SK-N-SH treated with all-trans-retinoic acid at 6 μM for 48 hours (cell line): ENCODE results near the gene EFL1.
"Not testable (repeated sequence)": the region's sequence is repeated elsewhere in the genome, so short reads cannot be mapped to it uniquely, and the experiment has no call there.

Experiments used
- ATAC-seq: fragments of 200-7000 bp; cut with Tn5 transposase; 3 replicates; pipeline ENCODE4 v1.9.1; 2020; ENCODE audit warnings: mild to moderate bottlenecking, moderate library complexity
- ARNTL ChIP-seq: fragments of 450-650 bp; formaldehyde crosslinking; IDR thresholded peaks from 2 replicates; pipeline ENCODE4 v1.5.0; 2020; ENCODE audit warnings: low read depth, mild to moderate bottlenecking, moderate library complexity, borderline replicate concordance
- BACH2 ChIP-seq: fragments of 250-450 bp; sonication (Bioruptor Pico); IDR thresholded peaks from 2 replicates; pipeline ENCODE4 v1.9.0; 2021; ENCODE audit warnings: mild to moderate bottlenecking, borderline replicate concordance
- CSDC2 ChIP-seq: fragments of 250-450 bp; sonication (Bioruptor Pico); IDR thresholded peaks from 2 replicates; pipeline ENCODE4 v1.5.0; 2020; ENCODE audit warnings: mild to moderate bottlenecking, moderate library complexity
- SNAI2 ChIP-seq: fragments of 250-450 bp; sonication (Bioruptor Pico); IDR thresholded peaks from 2 replicates; pipeline ENCODE4 v1.5.0; 2020; ENCODE audit warnings: mild to moderate bottlenecking, moderate library complexity
- TCF4 ChIP-seq: fragments of 250-450 bp; sonication (Bioruptor Pico); IDR thresholded peaks from 2 replicates; pipeline ENCODE4 v1.8.0; 2021; ENCODE audit warnings: mild to moderate bottlenecking, moderate library complexity, borderline replicate concordance
- ZC3H10 ChIP-seq: fragments of 250-450 bp; sonication (Bioruptor Pico); IDR thresholded peaks from 2 replicates; pipeline ENCODE4 v1.5.1; 2021; ENCODE audit warnings: mild to moderate bottlenecking, moderate library complexity
- ZNF565 ChIP-seq: fragments of 450-650 bp; formaldehyde crosslinking; conservative IDR thresholded peaks from 2 replicates; pipeline ENCODE4 v1.5.0; 2020; ENCODE audit warnings: low read depth, mild to moderate bottlenecking, moderate library complexity
- ZNF70 ChIP-seq: fragments of 450-650 bp; formaldehyde crosslinking; IDR thresholded peaks from 2 replicates; pipeline ENCODE4 v1.5.0; 2020; ENCODE audit warnings: mild to moderate bottlenecking, moderate library complexity
- TF ChIP-seq, protein P1 (sequence below): fragments of 250-450 bp; sonication (Bioruptor Pico); IDR thresholded peaks from 2 replicates; pipeline ENCODE4 v1.5.1; 2020; ENCODE audit warnings: low read depth, mild to moderate bottlenecking, moderate library complexity
- TF ChIP-seq, protein P2 (sequence below): fragments of 250-450 bp; sonication (Bioruptor Pico); IDR thresholded peaks from 2 replicates; pipeline ENCODE4 v1.8.0; 2020; ENCODE audit warnings: mild to moderate bottlenecking, moderate library complexity, borderline replicate concordance
- TF ChIP-seq, protein P3 (sequence below): fragments of 250-450 bp; sonication (Bioruptor Pico); IDR thresholded peaks from 2 replicates; pipeline ENCODE4 v1.5.0; 2020; ENCODE audit warnings: mild to moderate bottlenecking, moderate library complexity

The EFL1 gene

DNA sequence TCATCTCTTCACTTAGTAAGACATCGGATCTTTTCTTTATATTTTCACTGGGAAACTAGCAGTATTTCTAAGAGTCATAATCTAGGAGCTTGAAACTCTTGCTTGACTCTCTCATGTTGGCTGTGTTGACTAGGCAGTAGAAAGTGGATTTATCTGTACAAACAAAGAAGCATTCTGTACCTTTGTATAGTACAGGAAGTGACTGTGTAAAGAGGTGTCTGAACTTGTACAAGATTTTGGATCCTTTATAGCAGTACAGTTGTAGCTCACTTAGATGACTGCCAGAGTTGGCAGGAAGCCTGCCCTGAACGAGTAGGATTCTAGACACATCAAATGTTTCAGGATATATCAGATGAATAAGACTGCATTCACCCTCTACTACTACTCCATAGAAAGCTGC, 5.9 kb upstream of the EFL1 start:
- not testable (repeated sequence) for ATAC-seq

GRCh38 chr15:82267137-82267536, 4.6 kb upstream of the EFL1 start:
- ATAC-seq, result not testable (repeated sequence)

DNA sequence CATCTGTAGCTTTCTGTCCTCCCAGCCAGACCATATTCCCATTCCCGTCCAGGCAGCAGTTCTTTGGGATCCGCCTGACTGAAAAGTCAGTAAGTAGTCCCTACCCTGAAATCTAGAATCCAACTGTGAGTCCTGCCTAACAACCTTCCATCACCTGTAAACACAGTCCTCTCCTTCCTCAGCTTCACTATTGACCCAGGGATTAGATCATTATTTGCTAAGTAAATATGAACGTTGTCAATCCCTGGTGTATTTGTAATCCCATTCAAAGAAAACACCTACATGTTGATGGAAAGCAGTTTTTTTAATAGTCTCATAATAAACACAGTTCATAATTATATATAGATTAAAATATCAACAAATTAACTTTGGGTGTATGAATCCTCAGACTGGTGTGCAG, 816 bp upstream of the EFL1 start:
- peak; percentile 3; the same call in 2 of the 3 replicates for ATAC-seq
- TF ChIP-seq ZNF565 (CRISPR knock-in tag), result no peak
- TF ChIP-seq TCF4 (CRISPR knock-in tag), result no peak
- no peak for TF ChIP-seq BACH2 (CRISPR knock-in tag)
- TF ChIP-seq ARNTL (CRISPR knock-in tag), result no peak
- TF ChIP-seq, protein P1, sequence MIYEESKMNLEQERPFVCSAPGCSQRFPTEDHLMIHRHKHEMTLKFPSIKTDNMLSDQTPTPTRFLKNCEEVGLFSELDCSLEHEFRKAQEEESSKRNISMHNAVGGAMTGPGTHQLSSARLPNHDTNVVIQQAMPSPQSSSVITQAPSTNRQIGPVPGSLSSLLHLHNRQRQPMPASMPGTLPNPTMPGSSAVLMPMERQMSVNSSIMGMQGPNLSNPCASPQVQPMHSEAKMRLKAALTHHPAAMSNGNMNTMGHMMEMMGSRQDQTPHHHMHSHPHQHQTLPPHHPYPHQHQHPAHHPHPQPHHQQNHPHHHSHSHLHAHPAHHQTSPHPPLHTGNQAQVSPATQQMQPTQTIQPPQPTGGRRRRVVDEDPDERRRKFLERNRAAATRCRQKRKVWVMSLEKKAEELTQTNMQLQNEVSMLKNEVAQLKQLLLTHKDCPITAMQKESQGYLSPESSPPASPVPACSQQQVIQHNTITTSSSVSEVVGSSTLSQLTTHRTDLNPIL (CRISPR knock-in tag), result no peak
- no peak for TF ChIP-seq ZC3H10 (CRISPR knock-in tag)
- TF ChIP-seq ZNF70 (CRISPR knock-in tag), result no peak

DNA sequence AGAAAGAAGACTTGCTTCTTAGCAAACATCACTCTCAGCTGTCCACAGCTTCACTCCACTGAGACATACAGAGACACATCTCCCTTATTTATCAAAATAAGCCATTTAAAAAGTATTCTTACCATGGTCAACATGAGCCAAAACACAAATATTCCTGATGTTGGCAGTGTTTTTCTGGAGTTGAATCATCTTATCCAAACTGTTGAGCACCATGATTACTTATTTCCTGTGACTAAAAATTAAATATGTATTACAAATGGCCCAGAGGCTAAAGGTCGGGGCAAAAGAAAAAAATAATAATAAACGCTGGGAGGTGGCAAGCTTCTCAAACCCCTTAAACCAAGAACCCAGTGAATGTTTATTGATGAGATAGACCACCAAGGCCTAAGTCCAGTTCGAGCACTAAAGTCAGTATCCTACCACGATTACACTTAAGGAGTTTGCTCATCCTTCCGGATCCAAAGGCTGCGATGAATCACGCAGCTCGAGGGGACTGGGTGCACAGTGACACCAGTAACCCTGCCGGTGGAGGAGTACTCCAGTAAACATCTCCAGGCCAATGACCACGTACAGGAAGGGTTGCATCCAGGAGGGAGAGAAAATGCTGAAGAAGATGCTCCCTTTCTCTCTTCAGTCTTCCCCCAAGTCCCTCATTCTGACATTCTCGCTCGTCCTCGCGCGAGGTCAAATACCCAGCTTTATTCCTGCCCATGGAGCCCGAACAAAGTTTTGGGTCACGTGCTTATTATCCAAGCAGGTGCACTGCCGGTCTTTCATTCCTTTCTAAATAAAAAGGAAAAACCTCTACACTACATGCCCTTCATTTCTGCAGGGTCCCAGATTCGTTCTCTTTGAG, 740 bp downstream of the EFL1 start:
- ATAC-seq, result peak; percentile 74

GRCh38 chr15:82248261-82248660, 14.3 kb downstream of the EFL1 start:
- not testable (repeated sequence) for ATAC-seq

GRCh38 chr15:82245956-82246355, 16.6 kb downstream of the EFL1 start:
- not testable (repeated sequence) for ATAC-seq

GRCh38 chr15:82243644-82244043, 18.9 kb downstream of the EFL1 start:
- ATAC-seq, result not testable (repeated sequence)

DNA sequence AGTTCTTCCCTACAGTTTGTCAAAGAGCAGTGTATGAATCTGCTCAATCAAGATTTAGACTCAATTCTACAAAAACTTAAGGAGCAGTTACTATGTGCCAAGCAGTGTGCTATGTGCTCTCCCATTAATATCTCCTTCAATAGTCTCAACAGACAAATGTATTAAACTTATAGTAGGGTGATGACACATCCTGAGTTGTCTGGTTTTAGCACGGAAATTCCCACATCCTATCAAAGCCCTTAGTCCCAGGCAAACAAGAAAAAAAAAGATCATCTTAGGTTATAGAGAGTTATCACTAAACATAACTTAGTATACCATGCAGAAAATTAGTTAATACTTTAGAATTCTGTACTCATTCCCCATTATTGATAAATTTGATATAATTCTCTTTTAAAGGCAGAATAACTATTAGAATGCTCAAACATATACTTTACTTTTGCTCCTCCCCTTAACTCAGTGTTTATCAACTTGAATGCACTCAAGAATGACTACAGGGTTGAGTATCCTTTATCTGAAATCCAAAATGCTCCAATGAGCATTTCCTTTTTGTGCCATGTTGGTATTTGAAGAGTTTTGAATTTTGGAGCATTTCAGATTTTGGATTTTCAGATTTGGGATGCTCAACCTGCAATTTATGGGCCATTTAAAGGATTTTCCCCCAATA, 20.6 kb downstream of the EFL1 start:
- ATAC-seq, result peak; percentile 39; the same call in 1 of the 3 replicates

DNA sequence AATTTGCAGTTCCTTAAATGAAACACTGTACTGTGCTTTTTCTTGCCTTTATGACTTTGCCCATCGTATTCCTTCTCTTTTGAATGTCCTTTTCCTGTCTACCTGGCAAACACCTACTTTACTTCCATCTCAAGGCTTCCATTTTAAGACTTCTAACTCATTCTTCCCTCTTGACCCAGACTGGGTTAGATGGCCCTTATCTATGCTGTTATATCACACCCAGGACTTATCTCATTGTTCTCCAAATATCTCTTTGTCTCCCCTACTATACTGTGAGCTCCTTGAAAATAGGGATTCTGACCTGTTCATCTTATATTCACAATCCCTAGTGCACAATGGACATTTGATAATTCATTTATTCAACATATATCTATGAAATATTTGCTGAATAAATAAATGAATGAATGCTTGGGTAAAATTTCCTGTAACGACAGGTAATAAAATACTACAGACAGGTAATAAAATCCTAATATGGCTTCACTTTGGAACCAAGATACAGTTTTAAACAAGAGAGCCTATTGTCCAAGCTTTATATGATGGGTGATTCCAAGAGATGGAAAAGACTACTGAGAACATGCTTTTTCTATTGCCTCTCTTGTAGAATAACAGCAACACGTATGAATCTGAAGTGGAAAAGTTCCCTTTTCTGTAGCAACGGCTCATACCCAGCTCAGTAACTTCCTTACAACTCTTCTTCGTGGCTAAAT, 22.7 kb downstream of the EFL1 start:
- TF ChIP-seq, protein P2, sequence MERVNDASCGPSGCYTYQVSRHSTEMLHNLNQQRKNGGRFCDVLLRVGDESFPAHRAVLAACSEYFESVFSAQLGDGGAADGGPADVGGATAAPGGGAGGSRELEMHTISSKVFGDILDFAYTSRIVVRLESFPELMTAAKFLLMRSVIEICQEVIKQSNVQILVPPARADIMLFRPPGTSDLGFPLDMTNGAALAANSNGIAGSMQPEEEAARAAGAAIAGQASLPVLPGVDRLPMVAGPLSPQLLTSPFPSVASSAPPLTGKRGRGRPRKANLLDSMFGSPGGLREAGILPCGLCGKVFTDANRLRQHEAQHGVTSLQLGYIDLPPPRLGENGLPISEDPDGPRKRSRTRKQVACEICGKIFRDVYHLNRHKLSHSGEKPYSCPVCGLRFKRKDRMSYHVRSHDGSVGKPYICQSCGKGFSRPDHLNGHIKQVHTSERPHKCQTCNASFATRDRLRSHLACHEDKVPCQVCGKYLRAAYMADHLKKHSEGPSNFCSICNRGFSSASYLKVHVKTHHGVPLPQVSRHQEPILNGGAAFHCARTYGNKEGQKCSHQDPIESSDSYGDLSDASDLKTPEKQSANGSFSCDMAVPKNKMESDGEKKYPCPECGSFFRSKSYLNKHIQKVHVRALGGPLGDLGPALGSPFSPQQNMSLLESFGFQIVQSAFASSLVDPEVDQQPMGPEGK (CRISPR knock-in tag), result no peak
- TF ChIP-seq SNAI2, result no peak
- TF ChIP-seq, protein P3, sequence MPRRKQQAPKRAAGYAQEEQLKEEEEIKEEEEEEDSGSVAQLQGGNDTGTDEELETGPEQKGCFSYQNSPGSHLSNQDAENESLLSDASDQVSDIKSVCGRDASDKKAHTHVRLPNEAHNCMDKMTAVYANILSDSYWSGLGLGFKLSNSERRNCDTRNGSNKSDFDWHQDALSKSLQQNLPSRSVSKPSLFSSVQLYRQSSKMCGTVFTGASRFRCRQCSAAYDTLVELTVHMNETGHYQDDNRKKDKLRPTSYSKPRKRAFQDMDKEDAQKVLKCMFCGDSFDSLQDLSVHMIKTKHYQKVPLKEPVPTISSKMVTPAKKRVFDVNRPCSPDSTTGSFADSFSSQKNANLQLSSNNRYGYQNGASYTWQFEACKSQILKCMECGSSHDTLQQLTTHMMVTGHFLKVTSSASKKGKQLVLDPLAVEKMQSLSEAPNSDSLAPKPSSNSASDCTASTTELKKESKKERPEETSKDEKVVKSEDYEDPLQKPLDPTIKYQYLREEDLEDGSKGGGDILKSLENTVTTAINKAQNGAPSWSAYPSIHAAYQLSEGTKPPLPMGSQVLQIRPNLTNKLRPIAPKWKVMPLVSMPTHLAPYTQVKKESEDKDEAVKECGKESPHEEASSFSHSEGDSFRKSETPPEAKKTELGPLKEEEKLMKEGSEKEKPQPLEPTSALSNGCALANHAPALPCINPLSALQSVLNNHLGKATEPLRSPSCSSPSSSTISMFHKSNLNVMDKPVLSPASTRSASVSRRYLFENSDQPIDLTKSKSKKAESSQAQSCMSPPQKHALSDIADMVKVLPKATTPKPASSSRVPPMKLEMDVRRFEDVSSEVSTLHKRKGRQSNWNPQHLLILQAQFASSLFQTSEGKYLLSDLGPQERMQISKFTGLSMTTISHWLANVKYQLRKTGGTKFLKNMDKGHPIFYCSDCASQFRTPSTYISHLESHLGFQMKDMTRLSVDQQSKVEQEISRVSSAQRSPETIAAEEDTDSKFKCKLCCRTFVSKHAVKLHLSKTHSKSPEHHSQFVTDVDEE (CRISPR knock-in tag), result no peak
- no peak for TF ChIP-seq ZC3H10 (CRISPR knock-in tag)
- no peak for TF ChIP-seq CSDC2
- ATAC-seq, result no peak

GRCh38 chr15:82237944-82238534, 24.5 kb downstream of the EFL1 start:
- not testable (repeated sequence) for ATAC-seq
